PC-3 (cell line): ENCODE measurements around the gene CDH6. TPM values are rescaled to one million over a fixed set of nuclear protein-coding genes. Genes with fewer than 3 reads are reported as not detected.

Experiments used
- ATAC-seq: fragments of 200-7000 bp; cut with Tn5 transposase; 2 replicates; pipeline ENCODE4 v1.9.1; 2020; ENCODE audit warnings: mild to moderate bottlenecking, moderate library complexity
- BruUV-seq: library from RNA; stranded (reverse); fragments of 400-500 nt; replicated peaks from 2 replicates; lab custom pipeline; 2021; lab: Mats Ljungman, UMichigan
- CTCF ChIA-PET: fragments of 300-600 bp; sonication (Branson Sonifier 250); formaldehyde crosslinking; loops from one replicate; lab custom pipeline; 2022; ENCODE audit warnings: antibody characterized with exemption; lab: Charles Lee
- POLR2A ChIA-PET: fragments of 300-600 bp; sonication (Branson Sonifier 250); formaldehyde crosslinking; loops from one replicate; lab custom pipeline; 2022; ENCODE audit warnings: antibody characterized with exemption; ENCODE audit not compliant: unreplicated experiment; lab: Charles Lee
- DNase-seq: peaks from one replicate; pipeline ENCODE4 v3.0.0-alpha.2; 2015
- H2AFZ ChIP-seq: fragments of 300-600 bp; sonication (generic); 2 replicates; pipeline ENCODE4 v1.6.0; 2016; ENCODE audit warnings: antibody characterized with exemption, low read length
- H3F3A ChIP-seq: fragments of 300-600 bp; sonication (generic); one replicate; pipeline ENCODE4 v1.6.0; 2017; ENCODE audit warnings: antibody characterized with exemption, low read length, control low read depth, mild to moderate bottlenecking; ENCODE audit not compliant: unreplicated experiment
- H3K27ac ChIP-seq: fragments of 300-600 bp; sonication (generic); 2 replicates; pipeline ENCODE4 v1.5.1; 2016; ENCODE audit warnings: mild to moderate bottlenecking, low read length
- H3K27me3 ChIP-seq: fragments of 300-600 bp; sonication (generic); 2 replicates; pipeline ENCODE4 v1.6.1; 2016; ENCODE audit warnings: low read length, mixed read lengths
- H3K36me3 ChIP-seq: fragments of 300-600 bp; sonication (generic); 2 replicates; pipeline ENCODE4 v1.6.1; 2016; ENCODE audit warnings: low read depth, mixed run types, low read length, mixed read lengths
- H3K4me1 ChIP-seq: fragments of 300-600 bp; sonication (generic); 2 replicates; pipeline ENCODE4 v1.5.1; 2016; ENCODE audit warnings: low read length; ENCODE audit not compliant: insufficient read depth
- H3K4me2 ChIP-seq: fragments of 300-600 bp; sonication (generic); 2 replicates; pipeline ENCODE4 v1.6.0; 2016; ENCODE audit warnings: low read length
- H3K4me3 ChIP-seq: fragments of 300-600 bp; sonication (generic); 2 replicates; pipeline ENCODE4 v1.5.1; 2016; ENCODE audit warnings: mild to moderate bottlenecking, low read length, mixed read lengths
- H3K79me2 ChIP-seq: fragments of 300-600 bp; sonication (generic); 2 replicates; pipeline ENCODE4 v1.6.1; 2017; ENCODE audit warnings: low read length, mixed read lengths
- H3K9ac ChIP-seq: fragments of 300-600 bp; sonication (generic); 2 replicates; pipeline ENCODE4 v1.6.0; 2016; ENCODE audit warnings: mild to moderate bottlenecking, low read length
- H3K9me2 ChIP-seq: fragments of 300-600 bp; sonication (generic); replicated peaks from 2 replicates; pipeline ENCODE4 v1.6.1; 2016; ENCODE audit warnings: mixed run types, low read length, mixed read lengths
- H3K9me3 ChIP-seq: fragments of 300-600 bp; sonication (generic); 2 replicates; pipeline ENCODE4 v1.6.1; 2016; ENCODE audit warnings: low read length, mixed read lengths
- H4K20me1 ChIP-seq: fragments of 300-600 bp; sonication (generic); 2 replicates; pipeline ENCODE4 v1.6.1; 2016; ENCODE audit warnings: low read length, mixed read lengths
- CTCF ChIP-seq: fragments of 300-600 bp; sonication (generic); conservative IDR thresholded peaks from 2 replicates; pipeline ENCODE4 v1.5.1; 2017; ENCODE audit warnings: antibody characterized with exemption, low read depth, mild to moderate bottlenecking, low read length
- EZH2 ChIP-seq: fragments of 300-600 bp; sonication (generic); IDR thresholded peaks from one replicate; pipeline ENCODE4 v1.6.1; 2017; ENCODE audit warnings: antibody characterized with exemption, mild to moderate bottlenecking, low read length; ENCODE audit not compliant: unreplicated experiment
- EZH2phosphoT487 ChIP-seq: fragments of 300-600 bp; sonication (generic); IDR thresholded peaks from 2 replicates; pipeline ENCODE4 v1.6.1; 2018; ENCODE audit warnings: mild to moderate bottlenecking, antibody characterized with exemption, low read length, borderline replicate concordance
- intact Hi-C: fragments of 100-400 bp; cut with micrococcal nuclease; formaldehyde crosslinking; loops from 2 replicates; pipeline ENCODE4 v1.9.0; 2023
- total RNA-seq: library from RNA; depleted of rRNA; stranded (reverse); fragments of >200 nt; gene quantifications from 2 replicates; pipeline ENCODE4 v1.2.3, GENCODE V29; 2014

CDH6 gene
- total RNA-seq, 1 experiment from 2014 or later: 1.9 TPM

GRCh38 chr5:31225613-31226012 is 32.1 kb downstream of the CDH6 start:
- Histone ChIP-seq H2AFZ (no peak overlapping the region), H3K27ac (no peak overlapping the region), H3K79me2 (no peaks in the 10 kb centered on the region), H3K4me1 (no peaks in the 10 kb centered on the region), H3K4me2 (no peak overlapping the region), H3K9me3 (no peaks in the 10 kb centered on the region), H3K27me3 (peaks cover 13% of the 10 kb centered on the region), H4K20me1 (no peaks in the 10 kb centered on the region), H3K36me3 (no peaks in the 10 kb centered on the region), H3F3A (no peaks in the 10 kb centered on the region), H3K4me3 (no peak overlapping the region), H3K9ac (no peak overlapping the region), H3K9me2 (no peaks in the 10 kb centered on the region)
- ATAC-seq (no peak), DNase-seq (no peak)
- BruUV-seq: no TSS peak
- TF ChIP-seq CTCF (no peak), EZH2phosphoT487 (no peak), EZH2 (no peak)
- CTCF ChIA-PET: no interaction called here
- POLR2A ChIA-PET: no interaction called here
- intact Hi-C loops: no loop called here

GRCh38 chr5:31226651-31227050 is 33.2 kb downstream of the CDH6 start:
- intact Hi-C loops: no loop called here
- Histone ChIP-seq H3K4me3 (no peak overlapping the region), H4K20me1 (no peaks in the 10 kb centered on the region), H3K27me3 (peaks cover 10% of the 10 kb centered on the region), H3K79me2 (no peaks in the 10 kb centered on the region), H2AFZ (no peak overlapping the region), H3K9me3 (no peaks in the 10 kb centered on the region), H3K4me2 (no peak overlapping the region), H3F3A (no peaks in the 10 kb centered on the region), H3K27ac (no peak overlapping the region), H3K9me2 (no peaks in the 10 kb centered on the region), H3K4me1 (no peaks in the 10 kb centered on the region), H3K9ac (no peak overlapping the region), H3K36me3 (no peaks in the 10 kb centered on the region)
- ChIA-PET CTCF (no interaction called here), POLR2A (no interaction called here)
- no peak for TF ChIP-seq CTCF
- TF ChIP-seq EZH2phosphoT487: no peak
- no peak for TF ChIP-seq EZH2
- no TSS peak for BruUV-seq
- ATAC-seq: no peak
- DNase-seq: no peak

- no peak overlapping the region for H3K9ac ChIP-seq
- POLR2A ChIA-PET: no interaction called here
- no TSS peak for BruUV-seq
- no peaks in the 10 kb centered on the region for H3K4me1 ChIP-seq
- DNase-seq: no peak
- H3K79me2 ChIP-seq: no peaks in the 10 kb centered on the region
- H3K27me3 ChIP-seq: no peaks in the 10 kb centered on the region; the same call in 1 of the 2 replicates
- no peaks in the 10 kb centered on the region for H3K9me3 ChIP-seq
- H3K9me2 ChIP-seq: no peaks in the 10 kb centered on the region
- intact Hi-C loops: no loop called here
- H3K4me3 ChIP-seq: no peak overlapping the region
- no peaks in the 10 kb centered on the region for H3K36me3 ChIP-seq
- CTCF ChIA-PET: no interaction called here
- H4K20me1 ChIP-seq: no peaks in the 10 kb centered on the region
- no peak overlapping the region for H2AFZ ChIP-seq
- H3K27ac ChIP-seq: no peak overlapping the region
- no peak overlapping the region for H3K4me2 ChIP-seq
- no peak for ATAC-seq
- TF ChIP-seq CTCF (no peak), EZH2phosphoT487 (no peak), EZH2 (no peak)
- no peaks in the 10 kb centered on the region for H3F3A ChIP-seq
Measured at GRCh38 chr5:31229266-31229665, 35.8 kb downstream of the CDH6 start.
